RPMI8226 (cell line): ENCODE measurements around the gene KLK2.
"Not testable (repeated sequence)": the region's sequence is repeated elsewhere in the genome, so short reads cannot be mapped to it uniquely, and the experiment has no call there.

ENCODE experiments used
- DNase-seq: peaks from one replicate; pipeline ENCODE4 v3.0.0-alpha.2; 2015

KLK2 gene

DNA sequence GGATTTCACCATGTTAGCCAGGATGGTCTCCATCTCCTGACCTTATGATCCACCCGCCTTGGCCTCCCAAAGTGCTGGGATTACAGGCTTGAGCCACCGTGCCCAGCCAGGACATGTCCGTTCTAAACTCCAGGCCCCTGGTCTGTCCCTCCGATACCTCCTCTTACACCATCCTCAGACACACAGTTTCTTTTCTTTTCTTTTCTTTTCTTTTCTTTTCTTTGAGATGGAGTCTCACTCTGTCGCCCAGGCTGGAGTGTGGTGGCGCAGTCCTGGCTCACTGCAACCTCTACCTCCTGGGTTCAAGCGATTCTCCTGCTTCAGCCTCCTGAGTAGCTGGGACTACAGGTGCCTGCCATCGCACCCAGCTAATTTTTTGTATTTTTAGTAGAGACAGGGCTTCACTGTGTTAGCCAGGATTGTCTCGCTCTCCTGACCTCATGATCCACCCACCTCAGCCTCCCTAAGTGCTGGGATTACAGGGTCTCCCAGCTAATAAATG is 22.9 kb downstream of the KLK2 start:
- not testable (repeated sequence) for DNase-seq

DNA sequence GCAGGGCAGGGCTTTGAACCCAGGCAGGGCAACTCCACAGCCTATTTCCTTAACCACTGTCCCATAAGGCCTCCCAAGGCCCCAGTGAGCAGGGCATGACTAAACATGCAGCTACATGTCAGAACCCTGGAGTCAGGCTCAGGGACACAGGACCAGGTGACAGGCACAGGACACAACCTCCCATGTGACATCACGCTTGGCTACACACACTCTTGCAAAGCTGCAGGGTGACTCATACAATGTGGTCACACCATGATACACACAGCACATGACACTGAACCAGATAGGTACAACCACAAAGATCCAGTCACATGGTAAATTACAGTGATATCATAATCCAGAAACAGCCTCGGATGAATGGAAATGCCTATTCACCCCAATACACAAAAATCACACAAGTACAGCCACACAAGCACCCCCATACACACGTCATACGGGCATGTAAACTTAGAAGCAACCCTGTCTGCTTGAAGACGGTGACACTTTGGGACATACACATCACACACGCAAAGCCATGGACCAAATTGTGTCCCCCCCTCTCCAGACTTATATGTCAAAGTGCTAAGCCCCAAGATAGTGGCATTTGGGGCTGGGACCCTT is 23.5 kb downstream of the KLK2 start:
- peak; percentile 51 for DNase-seq

DNA sequence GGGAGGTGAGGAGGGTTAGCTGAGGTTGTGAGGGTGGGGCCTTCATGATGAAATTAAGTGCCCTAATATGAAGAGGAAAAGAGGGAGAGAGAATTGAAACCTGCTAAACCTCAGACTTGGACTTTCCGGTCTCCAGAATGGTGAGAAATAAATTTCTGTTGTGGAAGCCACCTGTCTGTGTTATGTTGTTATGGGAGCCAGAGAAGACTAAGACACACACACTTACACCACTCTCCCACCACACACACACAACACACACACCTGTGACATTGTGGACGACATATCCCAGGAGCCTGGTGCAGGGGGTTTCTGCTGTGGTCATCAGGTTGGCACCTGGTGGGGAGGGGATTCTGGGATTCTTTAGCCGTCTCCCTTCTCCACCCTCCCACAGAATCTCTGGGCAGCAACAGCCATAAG is 24.0 kb downstream of the KLK2 start:
- peak; percentile 29 for DNase-seq

DNA sequence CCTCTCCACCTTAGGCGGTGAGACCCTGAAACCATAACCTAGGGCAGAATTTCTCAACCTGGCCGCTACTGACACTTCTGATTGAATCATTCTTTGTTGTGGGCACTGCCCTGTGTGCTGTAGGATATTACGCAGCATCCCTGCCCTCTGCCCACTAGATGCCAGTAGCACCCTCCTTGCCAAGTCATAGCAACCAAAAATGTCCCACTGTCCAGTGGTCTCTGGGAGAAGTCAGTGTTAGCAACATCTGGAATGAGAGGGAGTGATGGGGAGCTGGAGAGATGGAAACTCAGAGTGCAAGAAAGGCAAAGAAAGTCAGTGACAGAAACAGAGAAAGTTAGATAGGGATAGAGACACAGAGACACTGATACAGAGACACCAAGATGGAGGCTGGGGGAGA is 24.4 kb downstream of the KLK2 start:
- no peak for DNase-seq

DNA sequence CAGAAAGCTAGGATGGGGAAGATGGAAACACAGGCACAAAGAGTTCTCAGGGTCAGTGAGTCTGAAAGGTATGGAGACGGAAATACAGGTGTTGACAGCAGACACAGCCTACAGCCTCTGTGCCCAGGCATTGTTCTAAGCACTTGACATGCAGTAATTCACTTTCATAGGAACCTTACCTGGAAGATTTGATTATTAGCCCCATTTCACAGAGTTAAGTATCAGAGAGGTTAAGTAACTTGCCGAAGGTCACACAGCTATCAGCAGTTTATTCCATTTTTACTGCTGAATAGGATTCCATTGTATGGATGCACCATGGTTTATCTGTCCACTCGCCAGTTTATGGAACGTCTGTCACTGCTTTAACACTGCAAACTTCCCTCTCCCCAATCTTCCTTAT is 24.8 kb downstream of the KLK2 start:
- no peak for DNase-seq

DNA sequence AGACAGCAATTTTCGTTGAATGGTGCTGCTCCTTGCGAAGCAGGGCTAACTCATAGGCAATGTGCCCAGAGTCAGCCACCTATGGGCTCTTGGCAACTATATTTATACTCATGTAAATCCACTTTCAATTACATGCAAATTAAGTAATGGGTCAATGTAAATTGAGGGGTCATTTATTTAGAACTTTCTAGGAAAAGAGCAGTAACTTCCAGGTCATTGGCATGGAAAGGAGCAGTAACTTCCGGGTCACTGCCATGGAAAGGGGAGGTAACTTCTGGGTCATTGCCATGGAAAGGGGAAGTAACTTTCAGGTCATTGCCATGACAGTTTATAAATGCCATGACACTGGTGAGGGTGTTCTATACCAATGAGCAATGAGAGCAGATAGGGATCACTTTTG is 26.3 kb downstream of the KLK2 start:
- peak; percentile 49 for DNase-seq

DNA sequence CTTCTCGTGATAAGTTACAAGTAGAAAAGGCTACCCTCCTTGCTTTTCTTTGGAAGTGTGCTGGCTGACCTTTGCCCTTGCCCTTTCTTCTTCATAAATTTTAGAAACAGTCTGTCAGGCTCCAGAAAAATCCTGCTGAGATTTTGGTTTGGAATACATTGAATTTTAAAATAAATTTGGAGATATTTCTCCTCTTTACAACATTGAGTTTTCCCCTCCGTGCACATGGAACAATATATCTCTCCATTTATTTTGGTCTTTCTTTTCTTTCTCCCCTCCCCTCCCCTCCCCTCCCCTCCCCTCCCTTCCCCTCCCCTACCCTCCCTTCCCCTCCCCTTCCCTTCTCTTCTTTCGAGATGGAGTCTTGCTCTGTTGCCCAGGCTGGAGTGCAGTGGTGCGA is 29.4 kb downstream of the KLK2 start:
- no peak for DNase-seq

DNA sequence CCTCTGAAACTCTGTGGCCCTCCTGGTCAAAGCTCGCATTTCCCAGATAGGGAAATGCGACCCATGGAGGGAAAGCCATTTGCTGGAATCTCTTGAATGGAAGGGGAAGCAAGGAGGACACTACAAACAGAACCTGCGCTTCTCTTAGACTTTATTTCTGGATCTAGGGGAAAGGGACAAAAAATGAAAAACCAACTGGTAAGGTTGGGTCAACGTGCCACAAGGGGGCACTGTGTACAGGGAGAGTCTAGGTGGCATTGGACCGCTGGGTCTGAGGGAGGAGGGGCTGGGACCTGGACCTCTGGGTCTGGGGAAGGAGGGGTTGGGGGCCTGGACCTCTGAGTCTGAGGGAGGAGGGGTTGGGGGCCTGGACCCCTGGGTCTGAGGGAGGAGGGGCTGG is 33.0 kb downstream of the KLK2 start:
- peak; percentile 62 for DNase-seq

DNA sequence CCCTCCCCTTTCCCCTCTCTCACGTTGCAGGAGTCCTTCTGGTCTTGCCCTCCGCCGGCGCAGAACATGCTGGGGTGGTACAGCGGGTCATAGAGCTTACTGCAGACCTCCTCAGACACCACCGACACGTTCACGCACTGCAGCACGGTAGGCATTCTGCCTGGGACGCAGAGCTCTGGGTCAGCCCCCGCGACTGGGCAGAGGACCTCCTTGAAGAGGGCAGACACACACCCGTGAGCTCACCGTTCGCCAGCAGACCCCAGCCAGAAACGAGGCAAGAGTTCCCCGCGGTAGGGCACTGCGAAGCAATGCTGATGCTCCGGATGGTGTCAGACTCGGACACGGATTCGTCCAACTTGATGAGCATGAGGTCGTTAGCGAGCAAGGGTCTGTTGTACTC is 35.1 kb downstream of the KLK2 start:
- DNase-seq, result no peak

DNA sequence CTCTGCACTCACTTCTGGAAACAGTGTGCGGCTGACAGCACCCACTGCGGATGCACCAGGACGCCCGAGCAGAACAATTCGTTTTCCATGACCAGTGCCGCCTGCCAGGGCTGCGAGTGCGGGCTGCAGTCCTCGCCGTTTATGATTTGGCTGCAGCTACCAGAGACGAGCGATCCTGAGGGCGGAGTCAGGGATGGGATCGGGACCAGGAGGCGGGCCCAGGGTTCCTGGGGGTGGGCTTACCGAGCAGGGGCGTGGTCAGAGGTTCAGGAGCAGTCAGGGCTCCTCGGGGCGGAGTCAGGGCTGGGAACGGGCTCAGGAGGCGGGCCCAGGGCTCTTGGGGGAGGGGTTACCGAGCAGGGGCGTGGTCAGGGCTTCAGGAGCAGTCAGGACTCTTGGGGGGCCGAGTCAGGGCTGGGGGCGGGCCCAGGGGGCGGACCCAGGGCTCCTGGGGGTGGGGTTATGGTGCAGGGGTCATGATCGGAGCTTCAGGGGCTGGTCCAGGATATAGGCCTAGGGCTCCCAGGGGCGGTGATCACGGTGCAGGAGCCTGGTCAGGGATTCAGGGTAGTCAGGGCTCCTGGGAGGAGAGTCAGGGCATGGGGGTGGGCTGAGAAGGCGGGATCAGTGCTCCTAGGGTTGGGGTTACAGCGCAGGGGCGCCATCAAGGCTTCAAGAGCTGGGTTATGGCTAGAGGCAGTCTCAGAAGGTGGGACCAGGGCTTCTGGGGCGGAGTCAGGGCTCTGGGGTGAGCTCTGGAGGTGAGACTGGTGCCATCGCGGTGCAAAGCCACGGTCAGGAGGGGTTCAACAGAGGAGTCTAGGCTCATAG is 36.2 kb downstream of the KLK2 start:
- DNase-seq, result peak; percentile 71

DNA sequence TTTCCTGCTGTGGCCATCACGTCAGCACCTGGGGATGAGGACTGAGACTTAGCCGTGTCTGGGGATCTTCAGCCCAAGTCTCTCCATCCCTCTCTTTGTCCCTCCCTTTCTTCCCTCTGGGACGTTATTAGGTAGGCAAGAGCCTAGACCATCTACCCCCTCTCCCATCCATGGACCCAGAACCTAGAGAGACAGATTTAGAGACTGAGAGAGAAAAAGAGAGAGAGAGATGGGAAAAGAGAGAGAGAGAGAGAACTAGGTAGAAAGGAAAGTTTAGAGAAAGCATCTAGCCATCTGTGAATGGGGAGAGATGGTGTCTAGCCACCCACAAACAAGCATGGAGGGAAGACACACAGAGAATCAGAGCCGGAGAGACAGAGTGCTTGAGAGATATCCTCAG is 37.5 kb downstream of the KLK2 start:
- no peak for DNase-seq

DNA sequence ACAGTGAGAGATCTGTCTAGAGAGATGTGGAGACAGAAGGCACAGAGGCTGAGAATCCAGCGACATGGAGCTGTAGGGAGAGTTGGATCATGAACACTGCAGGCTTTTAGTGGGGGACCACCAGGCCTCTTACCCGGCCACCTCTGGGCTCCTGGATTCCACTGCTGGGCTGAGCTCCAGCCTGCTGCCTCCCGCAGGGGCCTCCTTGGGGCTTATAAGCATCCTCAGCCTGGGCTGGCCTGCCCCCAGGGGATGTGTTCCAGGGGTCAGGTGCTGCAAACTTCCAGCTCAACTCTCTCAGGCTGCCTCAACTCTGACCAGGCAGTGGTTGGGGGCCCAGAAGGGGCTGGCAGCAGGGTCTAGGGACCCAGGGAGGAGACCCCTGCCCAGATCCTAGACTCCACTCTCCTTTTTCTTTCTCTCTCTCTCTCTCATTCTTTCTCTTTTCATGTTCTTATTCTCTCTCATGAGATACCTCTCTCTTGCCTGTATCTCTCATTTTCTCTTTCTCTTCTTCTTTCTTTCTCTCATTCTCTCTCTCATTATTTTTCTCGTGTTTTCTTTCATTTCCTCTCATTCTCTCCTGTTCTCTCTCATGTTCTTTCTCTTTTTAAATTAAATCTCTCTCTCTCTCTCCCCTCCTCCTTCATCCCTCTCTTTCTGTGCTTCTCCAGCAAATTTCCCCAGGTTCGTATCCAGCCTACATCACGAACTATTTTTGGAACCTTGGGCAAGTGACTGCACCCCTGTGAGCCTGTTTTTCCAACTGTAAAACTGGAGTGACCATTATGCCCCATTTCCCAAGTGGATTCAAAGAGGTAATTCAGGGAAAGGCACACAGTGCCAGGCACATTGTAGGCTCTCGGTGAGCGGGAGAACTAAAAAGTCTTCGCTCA is 38.2 kb downstream of the KLK2 start, which contains the start of gene KLK4:
TSS of gene KLK4 (minus strand) at position 190 of the 896 bp plus-strand sequence. CDS start 657 bp downstream, outside the sequence.
- no peak for DNase-seq

DNA sequence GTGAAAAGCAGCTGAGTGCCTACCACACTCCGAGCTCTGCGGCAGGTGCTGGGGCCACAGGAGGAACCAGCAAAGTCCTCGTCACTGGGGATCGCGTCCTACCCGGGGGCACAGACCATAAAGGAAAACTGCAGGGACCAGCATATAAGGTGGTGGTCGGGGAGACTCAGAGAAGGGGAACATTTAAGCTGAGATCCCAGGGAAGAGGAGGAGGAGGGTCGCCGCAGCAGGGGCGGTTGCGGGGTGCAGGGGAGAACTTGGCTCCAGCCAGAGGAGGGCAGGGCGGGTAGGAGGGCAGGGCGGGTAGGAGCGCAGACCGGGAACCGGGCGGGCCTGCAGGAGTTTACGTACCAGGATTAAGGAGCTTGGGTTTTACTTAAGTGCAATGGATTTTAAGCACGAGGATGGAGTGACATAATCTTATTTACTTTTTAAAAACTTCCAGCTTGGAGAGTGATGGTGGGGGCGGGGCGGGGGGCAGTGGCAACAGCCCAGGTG is 38.9 kb downstream of the KLK2 start:
- DNase-seq, result no peak

DNA sequence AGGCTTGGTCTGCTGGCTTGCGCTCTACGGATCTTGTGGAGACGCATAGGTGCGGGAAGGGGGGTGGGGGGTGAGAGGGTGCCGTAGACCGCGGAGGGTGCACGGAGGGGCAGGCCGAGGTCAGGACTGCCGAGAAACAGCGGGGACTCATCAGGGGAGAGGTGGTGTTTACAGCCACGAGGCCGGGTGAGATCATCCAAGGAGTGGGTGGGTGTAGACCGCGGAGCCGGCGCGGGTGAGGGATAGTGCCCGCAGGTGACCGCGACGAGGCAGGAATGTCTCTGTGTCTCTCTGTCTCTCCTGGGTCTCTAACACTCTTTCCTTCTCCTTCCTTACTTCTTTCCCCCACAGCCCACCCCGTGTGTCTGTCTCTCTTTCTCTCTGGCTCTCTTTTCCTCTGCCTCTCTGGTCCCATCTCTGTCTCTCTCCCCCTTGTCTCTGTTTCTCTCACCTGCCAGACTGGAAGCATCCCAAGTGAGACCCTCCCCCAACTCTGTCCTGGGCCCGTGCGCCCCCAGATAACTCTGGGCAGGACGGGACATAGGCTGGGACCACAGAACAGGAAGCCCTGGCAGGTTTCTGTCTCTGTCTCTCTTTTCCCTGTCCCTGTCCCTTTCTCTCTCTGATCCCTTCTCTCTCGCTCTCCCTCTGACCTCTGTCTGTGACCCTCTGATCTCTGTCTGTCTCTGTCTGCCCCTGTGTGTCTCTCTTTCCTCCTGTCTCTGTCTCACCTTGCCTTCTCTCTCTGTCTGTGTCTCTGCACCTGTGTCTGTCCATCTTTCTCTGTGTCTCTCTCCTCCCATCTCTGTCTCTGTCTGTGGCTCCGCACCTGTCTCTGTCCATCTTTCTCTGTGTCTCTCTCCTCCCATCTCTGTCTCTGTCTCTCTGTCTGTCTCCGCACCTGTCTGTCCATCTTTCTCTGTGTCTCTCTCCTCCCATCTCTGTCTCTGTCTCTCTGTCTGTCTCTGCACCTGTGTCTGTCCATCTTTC is 39.8 kb downstream of the KLK2 start:
- no peak for DNase-seq

DNA sequence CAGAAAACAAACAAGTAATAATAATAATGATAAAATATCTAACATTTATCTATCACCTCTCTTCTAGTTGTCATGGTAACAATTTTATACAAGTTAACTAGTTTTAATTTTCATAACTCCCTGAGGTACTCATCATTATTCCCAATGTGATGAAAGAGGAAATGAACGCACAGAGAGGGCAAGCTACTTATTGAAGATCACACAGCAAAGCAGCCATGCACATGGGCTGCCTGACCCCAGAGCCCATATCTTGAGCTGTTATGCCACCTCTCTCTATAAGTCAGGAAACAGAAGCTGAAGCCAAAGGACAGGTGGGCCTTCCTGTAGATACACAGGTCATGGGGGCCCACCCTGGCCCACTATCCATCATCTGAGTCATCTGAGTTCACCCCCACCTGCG is 42.8 kb downstream of the KLK2 start:
- no peak for DNase-seq

DNA sequence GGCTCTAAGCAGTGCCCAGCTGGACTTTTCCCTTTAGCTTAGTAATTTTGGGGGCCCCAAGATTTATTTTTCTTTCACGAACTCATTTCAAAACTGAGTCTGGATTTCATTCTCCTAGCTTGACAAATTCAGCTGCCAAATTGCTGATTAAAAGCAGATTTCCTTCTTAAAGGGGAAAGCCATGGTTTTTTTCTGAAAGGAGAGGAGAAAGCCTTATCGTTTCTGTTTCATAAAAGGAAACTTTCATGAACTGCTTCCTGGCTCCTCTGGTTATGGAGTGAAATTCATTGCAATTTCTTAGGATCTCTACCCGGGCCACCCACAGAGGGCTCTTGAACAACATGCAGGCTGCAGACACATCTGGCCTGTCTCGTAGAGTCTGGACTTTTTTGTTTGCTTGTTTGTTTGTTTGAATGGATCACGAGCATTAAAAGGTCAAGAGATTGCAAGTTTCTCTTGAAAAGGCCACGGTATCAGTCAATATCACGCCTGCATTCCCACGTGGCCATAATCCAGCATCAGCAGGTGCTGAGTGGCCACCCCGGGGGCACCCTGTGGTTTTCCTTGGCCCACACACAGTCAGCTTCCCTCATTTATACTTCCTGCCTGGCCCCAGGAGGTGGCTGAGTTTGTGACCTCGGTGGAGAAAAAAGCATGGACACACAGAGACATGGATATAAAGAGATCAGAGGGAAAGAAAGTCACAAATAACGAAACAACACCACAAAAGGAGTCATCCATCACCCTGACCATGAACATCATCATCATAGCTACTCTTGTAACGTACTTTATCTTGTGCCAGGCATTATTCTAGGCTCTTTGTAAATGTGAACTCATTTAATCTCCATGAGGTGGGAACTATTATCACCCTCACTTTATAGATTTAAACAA is 48.4 kb downstream of the KLK2 start:
- peak; percentile 18 for DNase-seq

DNA sequence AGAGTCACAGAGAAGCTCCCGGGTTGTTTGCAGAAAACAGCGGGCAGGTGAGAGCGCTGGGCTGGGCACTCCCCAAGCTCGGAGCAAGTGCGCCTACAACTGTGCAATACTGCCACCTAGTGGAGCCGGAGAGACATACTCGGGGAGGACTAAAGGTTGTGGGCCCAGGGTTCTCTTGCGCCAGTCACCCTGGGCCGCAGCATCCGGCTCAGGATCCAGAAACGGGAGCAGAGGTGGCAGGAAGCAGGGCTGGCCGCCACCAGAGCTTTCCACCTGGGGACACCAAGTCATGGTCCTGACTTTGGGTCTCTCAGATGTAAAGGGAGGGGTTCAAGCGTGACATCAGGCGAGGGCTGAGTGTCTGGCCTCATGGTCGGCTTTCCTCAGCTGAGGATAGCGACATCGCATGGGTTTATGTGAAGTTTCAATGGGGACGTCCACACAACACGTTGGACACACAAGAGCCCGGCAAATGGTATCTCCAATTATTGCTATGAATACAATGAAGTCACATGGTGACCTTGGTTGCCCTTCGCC is 49.1 kb downstream of the KLK2 start:
- DNase-seq, result peak; percentile 90

DNA sequence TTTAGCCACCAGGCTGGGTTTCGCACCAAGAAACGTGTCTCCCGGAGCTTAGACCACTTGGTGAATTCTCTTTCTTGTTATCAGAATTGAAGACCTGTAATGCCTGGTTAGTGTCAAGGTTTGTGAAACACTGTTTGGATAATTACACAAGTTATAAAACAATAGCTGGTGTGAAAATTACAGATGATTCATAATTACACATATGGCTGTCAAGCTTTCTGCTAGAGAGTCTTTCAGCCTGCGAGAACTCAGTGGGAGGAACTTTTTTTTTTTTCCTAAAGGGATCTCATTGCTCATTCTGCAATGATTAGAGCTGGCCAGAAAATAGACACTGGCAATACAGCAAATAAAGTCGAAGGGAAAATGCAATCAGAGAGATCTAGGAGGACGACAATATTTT is 51.3 kb downstream of the KLK2 start:
- DNase-seq, result no peak

DNA sequence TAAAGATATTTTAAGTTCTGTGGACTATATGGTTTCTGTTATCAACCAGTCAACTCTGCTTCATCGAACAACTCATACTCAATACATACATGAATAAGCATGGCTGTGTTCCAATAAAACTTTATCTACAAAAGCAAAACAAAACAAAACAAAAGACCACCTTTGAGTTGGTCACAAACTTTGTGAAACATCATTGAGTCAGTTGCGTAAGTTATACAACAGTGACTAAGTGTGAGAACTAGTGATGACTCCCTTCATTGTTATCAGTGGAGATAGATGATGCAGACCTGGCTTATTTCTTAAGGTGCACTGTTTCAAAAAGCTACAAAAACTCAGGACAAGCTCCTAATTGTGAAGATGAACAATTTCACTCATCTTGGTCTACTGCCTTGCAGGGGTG is 52.5 kb downstream of the KLK2 start:
- no peak for DNase-seq

DNA sequence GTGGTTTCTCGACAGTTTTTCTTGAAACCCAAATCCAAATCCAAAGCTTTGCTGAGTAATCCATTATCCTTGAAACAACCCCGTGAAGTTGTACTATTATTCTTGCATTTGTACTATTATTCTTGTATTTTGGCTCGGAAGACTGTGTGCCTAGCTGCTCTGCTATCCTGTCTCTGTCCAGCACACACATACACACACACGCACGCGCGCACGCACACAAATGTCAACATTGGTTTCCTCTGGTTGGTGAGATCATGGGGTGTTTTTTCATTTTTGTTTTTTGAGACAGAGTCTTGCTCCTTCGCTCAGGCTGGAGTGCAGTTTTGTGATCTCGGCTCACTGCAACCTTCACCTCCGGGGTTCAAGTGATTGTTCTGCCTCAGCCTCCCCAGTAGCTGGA is 52.9 kb downstream of the KLK2 start:
- DNase-seq, result no peak
